Activated CD8-positive, alpha-beta memory T cell treated with anti-CD3 and anti-CD28 coated beads for 36 hours (primary cell): ENCODE measurements around the gene TAB2. TPM values are rescaled to one million over a fixed set of nuclear protein-coding genes. Genes with fewer than 3 reads are reported as not detected.

Experiments
- CTCF ChIA-PET: fragments of 350-600 bp; sonication (Branson Sonifier 250); formaldehyde crosslinking; loops from one replicate; lab custom pipeline; 2021; ENCODE audit warnings: antibody characterized with exemption; lab: Charles Lee
- POLR2A ChIA-PET: fragments of 350-600 bp; sonication (Branson Sonifier 250); formaldehyde crosslinking; loops from one replicate; lab custom pipeline; 2021; ENCODE audit warnings: antibody characterized with exemption; lab: Charles Lee
- total RNA-seq, 2 experiments: library from RNA; stranded (reverse); gene quantifications; one replicate each; pipeline ENCODE4 v1.2.3, GENCODE V29; 2021

TAB2 gene
- total RNA-seq, 2 experiments from 2014 or later, result 82.8 to 83.3 TPM

- POLR2A ChIA-PET, result interaction anchor here (0.7 kb wide), 1 partner anchor 406 kb away, joined by 3 read pairs; no protein-coding TSS in a partner anchor
- CTCF ChIA-PET, result interaction anchor here (1.2 kb wide), 1 partner anchor 846 kb away, joined by 3 read pairs; no protein-coding TSS in a partner anchor
Measured at GRCh38 chr6:149423964-149424440, 106.5 kb downstream of the TAB2 start.

- POLR2A ChIA-PET, result no interaction called here
Measured at GRCh38 chr6:149425224-149425623, 107.7 kb downstream of the TAB2 start.

GRCh38 chr6:149425754-149426153, 108.2 kb downstream of the TAB2 start:
- ChIA-PET POLR2A (no interaction called here), CTCF (interaction anchor here (0.7 kb wide), 1 partner anchor 90 kb away, joined by 3 read pairs; no protein-coding TSS in a partner anchor)

More at GRCh38 chr6:149425224-149425623, 107.7 kb downstream of the TAB2 start:
- CTCF ChIA-PET, result interaction anchor here (0.7 kb wide), 1 partner anchor 91 kb away, joined by 3 read pairs; no protein-coding TSS in a partner anchor

- ChIA-PET CTCF (no interaction called here), POLR2A (no interaction called here)
Measured at GRCh38 chr6:149428606-149429005, 111.1 kb downstream of the TAB2 start.

- CTCF ChIA-PET, result interaction anchor here (0.5 kb wide), 1 partner anchor 28 kb away, joined by 3 read pairs; no protein-coding TSS in a partner anchor
- POLR2A ChIA-PET, result no interaction called here
Measured at GRCh38 chr6:149429427-149430360, 112.2 kb downstream of the TAB2 start.

GRCh38 chr6:149431905-149432775, 114.6 kb downstream of the TAB2 start:
- ChIA-PET POLR2A (interaction anchor here (0.7 to 0.9 kb wide), 2 partner anchors 66 to 403 kb away, joined by 3 to 5 read pairs; no protein-coding TSS in a partner anchor), CTCF (interaction anchor here (0.5 to 2.3 kb wide), 44 partner anchors 9 to 463 kb away, joined by 3 to 18 read pairs (median 4); no protein-coding TSS in a partner anchor)

- ChIA-PET POLR2A (no interaction called here), CTCF (interaction anchor here (0.9 to 1.2 kb wide), 3 partner anchors 84 to 406 kb away, joined by 3 to 4 read pairs (median 3); no protein-coding TSS in a partner anchor)
Measured at GRCh38 chr6:149433405-149433804, 115.9 kb downstream of the TAB2 start.

- ChIA-PET POLR2A (no interaction called here), CTCF (interaction anchor here (0.9 to 1.2 kb wide), 4 partner anchors 10 to 407 kb away, joined by 3 to 4 read pairs (median 3); no protein-coding TSS in a partner anchor)
Measured at GRCh38 chr6:149433881-149434280, 116.4 kb downstream of the TAB2 start.

- POLR2A ChIA-PET, result no interaction called here
- CTCF ChIA-PET, result interaction anchor here (1.1 kb wide), 1 partner anchor 203 kb away, joined by 3 read pairs; no protein-coding TSS in a partner anchor
Measured at GRCh38 chr6:149435919-149436586, 118.5 kb downstream of the TAB2 start.

GRCh38 chr6:149436647-149437046, 119.1 kb downstream of the TAB2 start:
- CTCF ChIA-PET, result no interaction called here
- POLR2A ChIA-PET, result no interaction called here

GRCh38 chr6:149437212-149437611, 119.7 kb downstream of the TAB2 start:
- POLR2A ChIA-PET, result no interaction called here
- CTCF ChIA-PET, result no interaction called here

GRCh38 chr6:149438855-149439254, 121.3 kb downstream of the TAB2 start:
- CTCF ChIA-PET, result interaction anchor here (0.5 kb wide), 1 partner anchor 104 kb away, joined by 3 read pairs; no protein-coding TSS in a partner anchor
- POLR2A ChIA-PET, result no interaction called here

GRCh38 chr6:149439626-149440025, 122.1 kb downstream of the TAB2 start:
- ChIA-PET CTCF (interaction anchor here (0.5 to 2.2 kb wide), 2 partner anchors 7 to 105 kb away, joined by 3 to 10 read pairs; no protein-coding TSS in a partner anchor), POLR2A (no interaction called here)

GRCh38 chr6:149440735-149441671, 123.5 kb downstream of the TAB2 start:
- POLR2A ChIA-PET, result no interaction called here
- CTCF ChIA-PET, result interaction anchor here (2.2 kb wide), 1 partner anchor 9 kb away, joined by 10 read pairs; no protein-coding TSS in a partner anchor

- POLR2A ChIA-PET, result no interaction called here
- CTCF ChIA-PET, result interaction anchor here (2.2 kb wide), 1 partner anchor 9 kb away, joined by 10 read pairs; no protein-coding TSS in a partner anchor
Measured at GRCh38 chr6:149441740-149442139, 124.2 kb downstream of the TAB2 start.

GRCh38 chr6:149443411-149444181, 126.1 kb downstream of the TAB2 start:
- POLR2A ChIA-PET, result no interaction called here
- CTCF ChIA-PET, result interaction anchor here (0.7 to 1.6 kb wide), 2 partner anchors 9 to 12 kb away, joined by 3 to 7 read pairs; no protein-coding TSS in a partner anchor
